ENCODE data around the gene RMDN2.

Gene RMDN2, protein sequence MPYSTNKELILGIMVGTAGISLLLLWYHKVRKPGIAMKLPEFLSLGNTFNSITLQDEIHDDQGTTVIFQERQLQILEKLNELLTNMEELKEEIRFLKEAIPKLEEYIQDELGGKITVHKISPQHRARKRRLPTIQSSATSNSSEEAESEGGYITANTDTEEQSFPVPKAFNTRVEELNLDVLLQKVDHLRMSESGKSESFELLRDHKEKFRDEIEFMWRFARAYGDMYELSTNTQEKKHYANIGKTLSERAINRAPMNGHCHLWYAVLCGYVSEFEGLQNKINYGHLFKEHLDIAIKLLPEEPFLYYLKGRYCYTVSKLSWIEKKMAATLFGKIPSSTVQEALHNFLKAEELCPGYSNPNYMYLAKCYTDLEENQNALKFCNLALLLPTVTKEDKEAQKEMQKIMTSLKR

DNA sequence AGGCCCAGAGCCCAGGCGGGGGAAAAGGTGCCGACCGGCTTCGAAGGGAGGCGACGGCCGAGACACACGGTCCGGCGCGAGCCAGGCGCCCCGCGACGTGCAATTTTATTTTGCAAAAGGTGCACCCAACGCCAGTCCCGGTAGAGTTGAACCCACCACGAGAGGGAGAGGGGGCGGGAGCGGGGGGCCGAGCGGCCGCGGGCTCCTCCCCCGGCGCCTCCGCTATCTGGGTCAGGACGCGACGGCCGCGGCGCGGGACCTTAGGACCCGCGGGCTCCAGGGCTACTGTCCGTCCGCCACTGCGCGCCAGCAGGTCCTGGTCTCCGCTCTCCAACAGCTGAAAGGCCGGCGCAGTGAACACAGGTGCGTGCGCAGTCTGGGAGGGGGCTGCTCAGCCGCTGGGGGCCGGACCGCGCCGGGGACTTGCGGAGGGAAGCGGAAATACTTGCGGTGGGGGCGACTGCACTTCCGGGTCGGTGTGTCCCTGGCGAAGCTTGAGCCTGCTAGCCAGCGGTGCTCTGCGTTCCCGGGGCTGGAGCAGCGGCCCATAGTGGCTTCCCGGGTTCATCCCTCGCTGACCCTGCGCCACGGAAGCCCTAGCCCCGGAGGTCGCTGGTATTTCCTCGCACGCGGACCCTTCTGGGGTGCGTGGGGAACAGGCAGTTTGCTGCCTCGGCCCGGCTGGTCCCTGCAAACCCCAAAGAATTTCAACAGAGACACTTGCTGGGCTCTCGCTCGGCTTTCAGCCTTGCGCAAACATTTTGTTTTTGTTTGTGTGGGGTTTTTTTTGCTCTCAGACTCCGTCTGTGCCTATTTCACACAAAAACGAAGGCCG is at the start of gene RMDN2:
TSS of gene RMDN2 (plus strand) at position 225 of the 835 bp plus-strand sequence. CDS start 3,991 bp downstream, outside the sequence.
- DNase-seq (ENCODE audit: low read depth in 2 of 2) = peak; percentile 64 to 66

DNA sequence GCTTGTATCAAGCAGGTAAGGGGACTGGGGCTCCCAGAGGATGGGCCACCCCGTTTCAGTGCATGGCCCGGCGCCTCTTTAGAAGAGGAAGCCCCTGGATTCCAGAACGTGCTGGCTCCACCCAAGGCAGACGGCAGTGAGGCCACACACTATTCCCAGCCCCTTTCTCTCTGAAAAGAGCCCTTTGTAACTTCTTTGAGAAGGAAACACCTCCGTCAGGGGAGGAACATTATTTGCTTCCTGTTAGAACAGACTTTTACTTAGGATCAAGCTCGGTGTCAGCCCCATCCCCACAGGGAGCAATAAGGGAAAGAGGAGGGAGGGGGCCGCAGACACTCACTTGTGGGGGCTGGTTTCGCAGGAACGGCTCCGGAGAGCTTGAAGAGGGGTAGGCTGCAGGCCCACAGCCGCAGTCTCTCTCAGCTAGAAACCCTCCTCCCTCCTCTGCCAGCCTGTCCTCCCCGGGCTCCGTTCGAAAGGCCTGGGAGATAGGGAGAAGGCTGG is 49.6 kb upstream of the RMDN2 start:
- no peak for DNase-seq (ENCODE audit: low read depth in 2 of 2)

DNA sequence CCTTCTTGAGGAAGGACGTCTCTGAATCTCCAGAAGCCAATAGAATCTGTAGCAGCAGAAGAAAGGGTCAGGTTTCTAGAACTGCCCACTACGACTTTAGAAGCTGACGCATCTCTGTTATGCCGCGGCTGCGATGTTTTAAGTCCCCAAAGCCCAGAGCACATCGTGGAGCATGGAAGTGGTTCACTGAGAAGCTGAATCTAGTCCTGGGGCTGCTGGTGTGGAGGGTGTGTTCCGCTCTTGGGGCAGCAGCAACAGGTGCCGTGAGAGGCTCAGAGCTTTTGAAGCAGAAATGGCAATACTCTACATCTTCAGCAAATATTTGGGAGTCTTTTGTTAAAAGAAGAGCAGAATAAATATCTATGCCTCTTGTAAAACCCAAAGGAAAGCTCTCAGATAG is 48.9 kb upstream of the RMDN2 start:
- no peak for DNase-seq (ENCODE audit: low read depth in 2 of 2)

DNA sequence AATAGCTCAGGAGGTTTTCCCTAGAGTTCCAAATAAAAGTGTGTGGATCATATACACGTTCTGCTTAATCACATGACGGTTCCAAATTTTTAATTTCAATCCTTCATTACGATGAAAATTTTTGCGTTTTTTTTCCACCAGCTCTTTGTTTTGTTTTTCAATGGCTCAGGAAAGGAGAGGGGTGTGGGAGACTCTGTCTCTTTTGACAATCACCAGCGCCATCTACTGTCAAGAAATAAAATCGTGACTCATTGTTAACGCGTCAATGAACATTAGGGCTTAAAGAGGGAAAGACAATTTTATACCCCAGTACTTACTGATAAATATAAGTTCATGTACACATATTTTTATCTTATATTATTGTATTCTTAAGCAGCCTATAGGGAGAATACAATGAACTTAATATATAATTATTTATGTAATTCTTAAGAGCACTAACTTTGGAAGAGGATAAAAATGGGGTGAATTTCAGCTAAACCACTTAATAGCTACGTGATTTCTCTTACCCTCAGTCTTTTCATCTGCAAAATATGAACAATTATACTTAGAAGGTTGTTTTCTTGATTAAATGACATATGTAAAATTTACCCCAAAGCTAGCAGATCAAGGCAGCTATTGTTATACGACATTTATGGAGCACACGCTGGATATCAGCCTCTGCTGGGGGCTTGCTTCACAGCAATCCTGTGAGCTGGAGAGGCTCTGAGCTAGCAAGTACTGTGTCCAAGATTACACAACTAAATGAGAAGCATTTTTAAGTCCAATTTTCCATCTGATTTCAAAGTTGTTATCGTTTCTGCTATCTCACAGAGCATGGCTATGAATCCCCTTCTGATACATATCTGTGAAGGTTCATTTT is 47.4 kb upstream of the RMDN2 start:
- DNase-seq (ENCODE audit: low read depth in 2 of 2) = peak; percentile 54 to 65

DNA sequence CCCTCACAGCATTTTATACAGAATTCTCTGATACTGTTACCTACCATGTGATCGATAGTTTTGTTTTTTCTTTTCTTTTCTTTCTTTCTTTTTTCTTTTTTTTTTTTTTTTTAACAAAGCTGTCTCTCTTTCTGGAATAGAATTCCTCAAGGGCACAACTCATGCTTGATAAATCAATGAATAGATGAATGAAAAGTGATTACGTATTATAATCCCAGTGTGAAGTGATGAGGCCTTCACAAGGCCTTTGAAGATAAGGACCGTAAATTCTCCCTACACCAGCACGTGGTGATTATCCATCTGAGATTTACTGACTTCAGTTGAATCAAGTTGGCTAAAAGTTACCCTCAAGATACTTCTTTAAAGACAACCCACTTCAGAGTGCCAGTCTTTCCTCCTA is 46.6 kb upstream of the RMDN2 start:
- no peak for DNase-seq (ENCODE audit: low read depth in 2 of 2)

DNA sequence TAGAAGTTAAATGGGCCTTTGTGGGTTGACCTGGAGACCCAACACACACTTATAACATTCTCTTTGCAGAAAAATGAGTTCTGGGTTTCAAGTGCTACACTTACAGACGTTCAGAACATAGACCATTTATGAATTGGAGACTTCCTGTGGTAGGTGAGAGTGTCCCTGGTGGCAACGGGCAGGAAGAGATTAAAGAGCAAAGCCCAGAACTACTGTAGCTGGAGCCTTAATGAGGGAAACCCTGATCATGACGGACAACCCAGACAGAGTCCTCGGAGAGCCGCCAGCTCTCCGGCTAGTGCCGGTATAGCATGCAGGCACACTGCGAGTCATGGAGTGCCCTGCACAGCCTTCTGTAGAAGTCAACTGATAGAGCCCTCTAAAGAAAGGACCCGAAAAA is 44.5 kb upstream of the RMDN2 start:
- DNase-seq (ENCODE audit: low read depth in 2 of 2) = no peak

DNA sequence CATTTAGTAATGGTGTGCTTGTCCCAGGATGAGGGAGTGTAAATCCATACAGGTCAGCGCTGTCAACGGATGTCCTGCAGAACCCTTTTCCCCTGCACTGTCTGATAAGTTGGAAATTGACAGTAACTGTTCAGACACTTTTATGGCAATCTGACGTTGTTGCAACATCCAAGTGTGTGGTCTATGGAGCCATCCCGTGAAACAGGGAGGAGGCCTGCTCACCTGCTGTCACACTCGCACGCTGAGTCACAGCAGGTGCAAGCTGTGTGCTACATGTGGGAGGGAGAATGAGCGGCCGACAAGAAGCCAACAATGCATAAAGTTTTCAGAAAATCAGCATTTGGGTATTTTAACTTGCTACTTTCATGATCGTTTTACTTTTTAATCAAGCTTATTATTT is 43.7 kb upstream of the RMDN2 start:
- no peak for DNase-seq (ENCODE audit: low read depth in 2 of 2)

DNA sequence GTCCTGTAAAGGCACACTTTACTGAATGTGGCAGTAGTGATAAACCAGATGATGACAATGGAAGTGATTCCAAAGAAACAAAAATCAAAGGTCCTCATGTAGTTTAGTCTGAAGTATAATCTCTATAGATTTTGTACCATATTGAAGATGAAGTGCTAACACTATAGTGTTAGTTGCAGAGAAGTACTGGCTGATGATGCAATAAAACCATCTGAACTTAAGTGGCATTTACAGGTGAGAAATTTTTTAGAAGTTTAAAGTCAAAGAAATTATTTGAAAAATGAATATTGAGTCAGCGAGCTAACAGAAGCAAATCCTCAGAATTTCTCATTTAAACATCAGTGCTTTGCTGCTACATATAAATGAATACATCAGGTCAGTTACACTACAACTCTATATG is 43.1 kb upstream of the RMDN2 start:
- DNase-seq (ENCODE audit: low read depth in 2 of 2) = no peak

DNA sequence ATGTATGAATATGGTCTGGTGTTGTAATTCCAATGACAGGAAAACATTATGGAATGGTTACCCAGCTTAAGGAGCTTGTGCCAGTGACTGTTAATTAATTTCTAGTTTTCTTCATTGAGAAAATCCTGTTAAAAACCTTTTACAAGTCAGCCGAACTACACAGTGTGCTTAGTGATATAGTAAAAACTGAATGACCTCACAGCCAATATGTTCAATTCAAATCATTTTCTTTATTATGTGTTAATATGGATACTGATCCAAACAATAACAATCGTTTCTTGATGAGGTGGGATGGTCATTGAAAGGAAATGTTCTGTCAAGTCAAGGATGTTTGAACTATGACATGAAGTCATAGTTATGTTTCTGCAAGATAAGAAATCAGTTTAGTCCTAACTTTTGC is 41.6 kb upstream of the RMDN2 start:
- DNase-seq (ENCODE audit: low read depth in 2 of 2) = no peak

DNA sequence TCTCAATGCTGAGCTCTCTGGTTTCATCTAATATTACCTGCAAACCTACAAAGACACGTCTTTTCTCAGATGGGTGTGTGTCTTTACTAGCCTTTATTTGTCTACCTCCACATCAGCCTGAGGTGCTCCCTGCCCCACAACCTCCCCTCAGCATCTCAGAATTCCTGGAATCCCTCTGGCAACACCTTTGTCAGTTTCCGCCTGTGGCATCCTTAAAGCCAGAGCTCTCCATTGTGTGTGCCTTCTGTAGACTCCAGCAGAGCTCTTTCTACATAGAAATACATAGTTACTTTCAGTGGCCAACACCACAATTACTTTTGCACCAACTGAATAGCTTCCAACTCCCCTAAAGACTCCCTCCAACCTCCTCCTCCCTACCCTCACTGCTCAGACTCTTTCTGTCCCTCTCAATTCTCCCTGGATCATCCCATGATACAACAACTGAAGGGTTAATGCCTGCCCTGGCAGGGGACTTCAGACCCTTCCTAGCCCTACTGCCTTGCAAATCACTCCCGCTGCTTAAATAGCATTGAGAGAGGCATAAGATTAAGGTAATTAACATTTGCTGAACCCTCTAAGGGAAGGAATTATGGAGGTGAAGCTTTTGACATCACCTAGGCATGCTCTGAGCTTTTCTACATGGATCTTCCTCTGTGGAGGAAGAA is 39.6 kb upstream of the RMDN2 start:
- DNase-seq (ENCODE audit: low read depth in 2 of 2) = no peak

DNA sequence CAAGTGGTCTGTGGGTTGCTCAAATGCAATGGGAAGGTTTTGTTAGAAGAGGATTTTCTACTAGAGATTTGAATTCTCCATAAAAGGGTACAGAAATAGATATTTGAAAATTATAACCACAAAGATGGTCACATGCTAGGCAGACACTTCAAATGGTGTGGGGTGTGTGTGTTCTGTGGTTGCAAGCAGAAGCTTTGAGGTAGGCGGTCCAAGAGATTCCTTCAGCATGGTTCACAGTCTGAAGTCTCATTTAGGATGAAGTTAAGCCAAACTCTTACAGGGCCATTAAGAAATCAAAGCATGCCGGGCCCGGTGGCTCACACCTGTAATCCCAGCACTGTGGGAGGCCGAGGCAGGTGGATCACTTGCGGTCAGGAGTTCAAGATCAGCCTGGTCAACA is 38.3 kb upstream of the RMDN2 start:
- DNase-seq (ENCODE audit: low read depth in 2 of 2) = peak; percentile 49 to 57

DNA sequence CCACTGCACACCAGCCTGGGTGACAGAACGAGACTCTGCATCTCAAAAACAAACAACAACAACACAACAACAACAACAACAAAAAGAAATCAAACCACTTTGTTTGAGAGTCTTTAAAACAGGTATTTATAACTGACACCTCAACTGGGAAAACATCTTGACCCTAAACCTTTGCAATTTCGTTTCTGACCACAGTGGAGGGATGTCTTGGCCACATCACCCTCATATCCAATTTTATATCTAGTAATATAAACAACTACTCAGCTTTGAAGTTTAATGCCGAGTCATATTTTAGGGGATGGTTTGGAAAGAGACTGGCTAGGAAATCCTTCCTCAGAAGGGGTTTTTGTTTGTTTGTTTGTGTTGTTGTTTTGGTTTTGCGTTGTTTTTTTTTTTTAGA is 37.8 kb upstream of the RMDN2 start:
- no peak for DNase-seq (ENCODE audit: low read depth in 2 of 2)

DNA sequence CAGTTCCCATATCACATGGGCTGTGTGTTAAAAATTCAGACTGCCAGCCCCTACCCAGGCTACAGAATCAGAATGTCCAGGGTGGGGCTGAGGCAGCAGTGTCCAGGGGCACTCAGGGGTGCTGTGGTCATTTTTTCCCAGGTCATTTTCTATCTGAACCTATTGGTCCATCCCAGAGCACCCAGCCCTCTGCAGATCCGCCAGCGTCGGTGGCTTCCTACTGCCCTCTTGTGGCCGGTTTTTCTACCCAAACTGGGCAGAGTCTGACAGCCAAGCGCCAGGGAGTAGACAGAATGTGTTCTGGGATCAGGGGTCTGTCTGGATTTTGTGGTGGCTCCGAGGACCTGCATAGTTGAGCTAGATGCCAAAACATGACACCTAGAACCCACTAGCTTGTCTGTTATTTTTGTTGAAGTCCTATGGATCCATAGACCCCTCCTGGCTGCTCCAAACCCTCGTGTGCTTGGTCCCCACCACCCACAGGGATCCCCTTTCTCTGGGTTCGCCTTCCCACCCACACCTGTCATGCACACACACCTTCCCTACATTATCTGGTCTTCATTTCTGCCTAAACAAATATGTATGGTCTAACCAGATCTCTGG is 34.1 kb upstream of the RMDN2 start:
- DNase-seq (ENCODE audit: low read depth in 2 of 2) = peak; percentile 38 to 42

DNA sequence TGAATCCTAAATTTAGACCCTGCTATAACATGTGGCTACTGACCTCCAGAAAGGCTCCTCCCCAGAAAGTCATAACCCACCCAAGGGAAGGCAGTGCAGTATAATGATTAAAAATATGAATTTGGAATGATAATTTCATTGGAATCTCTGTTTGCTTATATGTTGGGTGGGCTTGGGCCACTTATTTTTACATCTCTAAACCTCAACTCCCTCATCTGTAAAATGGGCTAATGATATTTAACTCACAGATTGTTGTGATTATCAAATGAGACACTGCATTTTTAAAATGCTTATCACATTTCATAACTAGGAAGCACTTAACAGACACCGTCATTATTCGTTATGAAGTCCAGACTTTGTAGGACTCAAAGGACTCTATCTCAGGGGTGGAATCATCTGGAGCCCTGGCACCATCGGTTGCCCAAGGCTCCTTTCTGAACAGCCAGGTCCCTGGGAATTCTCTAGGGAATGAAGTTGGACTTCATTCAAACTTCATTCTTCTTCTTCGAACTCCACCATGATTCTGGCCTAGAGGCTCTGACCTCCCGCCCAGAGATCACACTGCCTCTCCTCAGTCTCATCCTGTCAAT is 33.1 kb upstream of the RMDN2 start:
- no peak for DNase-seq (ENCODE audit: low read depth in 2 of 2)

DNA sequence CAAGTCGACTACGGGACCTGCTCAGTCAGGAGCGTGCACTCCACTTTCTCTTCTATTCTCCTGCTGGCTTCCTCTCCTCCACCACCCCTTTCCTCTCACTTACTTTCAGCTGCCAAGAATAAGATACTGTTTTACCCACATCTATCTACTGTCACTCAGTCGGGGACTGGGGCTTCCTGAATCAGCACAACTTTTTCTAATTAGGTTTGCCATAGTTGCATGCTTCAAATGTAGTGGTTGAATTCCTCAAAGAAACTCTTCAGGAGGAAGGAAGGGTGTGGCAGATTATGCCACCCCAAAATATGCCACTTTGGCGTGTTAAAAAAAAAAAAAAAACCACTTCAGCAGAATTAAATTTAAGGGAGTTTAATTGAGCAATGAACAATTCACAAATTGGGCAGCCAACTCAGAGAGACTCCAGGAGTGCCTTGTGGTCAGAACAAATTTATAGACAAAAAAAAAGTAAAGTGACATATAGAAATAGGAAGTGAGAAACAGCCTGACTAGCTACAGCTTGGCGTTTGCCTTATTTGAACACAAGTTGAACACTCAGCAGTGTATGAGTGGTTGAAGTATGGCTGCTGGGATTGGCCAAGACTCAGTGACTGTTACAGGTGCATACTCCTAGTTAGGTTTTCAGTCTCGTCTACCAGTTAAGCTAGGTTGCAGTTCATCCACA is 32.5 kb upstream of the RMDN2 start:
- DNase-seq (ENCODE audit: low read depth in 2 of 2) = no peak

DNA sequence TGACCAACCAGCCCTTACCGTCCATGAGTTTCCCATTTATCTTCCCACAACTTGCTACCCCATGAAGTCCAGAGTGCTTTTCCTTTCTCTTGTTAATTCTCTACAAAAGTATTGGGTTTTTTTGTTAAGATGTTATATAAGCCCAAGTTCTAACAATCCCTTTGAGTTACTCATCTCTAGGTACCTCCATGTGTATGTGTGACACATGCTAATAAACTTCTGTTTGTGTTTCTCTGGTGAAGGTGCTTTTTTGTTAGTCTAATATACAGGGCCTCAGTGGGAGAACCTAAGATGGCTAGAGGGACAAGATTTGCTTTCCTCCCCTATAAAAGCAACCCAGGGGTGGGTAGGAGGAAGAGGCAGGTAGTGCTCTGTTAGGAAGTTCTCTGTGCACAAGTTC is 31.8 kb upstream of the RMDN2 start:
- DNase-seq (ENCODE audit: low read depth in 2 of 2) = no peak

DNA sequence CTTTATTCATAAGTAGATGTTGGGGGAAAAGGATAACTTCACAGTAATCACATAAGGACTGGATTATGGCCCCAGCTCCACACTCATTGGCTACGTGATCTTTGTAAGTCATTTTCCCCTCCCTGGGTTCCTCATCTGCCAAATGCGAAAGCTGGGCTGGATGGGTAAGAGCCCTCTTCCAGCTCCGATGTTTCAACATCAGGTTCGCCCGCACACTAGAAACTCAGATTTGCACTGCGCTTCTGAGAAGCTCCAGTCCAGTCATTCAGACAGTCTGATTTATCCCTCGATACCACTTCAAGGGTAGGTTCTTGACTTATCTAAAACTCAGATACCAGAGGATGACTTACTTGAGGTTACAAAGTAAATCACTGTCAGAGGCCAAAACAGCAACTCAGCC is 31.0 kb upstream of the RMDN2 start:
- no peak for DNase-seq (ENCODE audit: low read depth in 2 of 2)

DNA sequence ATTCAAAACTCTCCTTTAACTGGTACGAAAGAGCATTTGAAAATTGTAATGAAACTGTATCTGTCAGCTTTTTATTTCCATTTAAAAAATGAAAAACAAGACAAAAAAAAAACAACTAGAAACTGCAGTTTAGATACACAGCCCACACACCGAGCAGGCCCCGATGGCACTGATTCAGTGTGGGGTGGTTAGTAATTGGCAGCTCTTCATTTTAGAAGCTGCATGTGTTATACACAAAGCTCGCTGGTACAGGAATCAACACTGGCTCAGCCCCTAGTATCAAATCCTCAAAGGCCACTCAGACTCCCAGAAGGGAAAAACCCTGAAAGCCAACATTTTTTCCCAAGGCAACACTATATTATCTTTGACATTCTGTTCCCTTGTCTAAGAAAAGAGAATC is 30.5 kb upstream of the RMDN2 start:
- no peak for DNase-seq (ENCODE audit: low read depth in 2 of 2)

DNA sequence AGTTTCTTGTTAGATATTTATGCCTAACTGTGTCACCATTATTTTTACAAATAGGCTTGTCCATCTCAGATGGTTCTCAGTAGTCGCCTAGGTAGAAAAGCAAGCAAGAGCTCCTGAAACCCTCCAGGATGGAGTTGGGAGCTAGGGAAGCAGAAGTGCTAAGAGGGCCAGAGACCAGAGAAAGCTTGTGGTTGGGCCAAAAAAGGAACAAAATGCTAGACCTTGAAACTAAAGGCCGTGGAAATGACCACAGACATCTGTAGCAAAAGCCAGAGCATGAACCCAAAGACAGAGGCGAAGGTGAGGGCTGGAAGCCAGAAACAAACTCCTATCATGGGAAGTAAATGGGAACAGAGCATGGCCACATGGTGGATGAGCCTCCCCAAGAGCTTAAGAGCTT is 29.9 kb upstream of the RMDN2 start:
- DNase-seq (ENCODE audit: low read depth in 2 of 2) = no peak

DNA sequence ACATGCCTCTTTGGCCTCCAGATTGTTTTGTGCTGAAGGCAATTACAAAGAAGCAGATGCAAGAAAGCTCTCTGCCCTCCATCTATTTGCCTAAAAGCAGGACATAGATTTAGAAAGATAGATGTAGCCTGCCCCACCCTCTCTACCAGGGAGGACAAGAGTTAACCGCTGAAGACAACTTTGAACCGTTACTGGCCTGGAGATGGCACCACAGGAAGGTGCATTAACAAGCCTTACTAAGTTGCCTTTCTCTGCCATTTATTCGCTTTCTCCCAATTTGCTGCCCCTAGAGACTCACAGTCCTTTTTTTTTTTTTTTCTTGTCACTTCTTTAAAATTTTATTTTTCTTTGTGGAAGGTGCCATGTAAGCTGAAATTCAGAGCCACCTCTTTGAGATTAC is 28.8 kb upstream of the RMDN2 start:
- no peak for DNase-seq (ENCODE audit: low read depth in 2 of 2)
